ENCODE data around the gene NAGA.

GRCh38 chr22:42080287-42080686 lies 9.7 kb upstream of the NAGA start:
- TF ChIP-seq CTCF (IDR thresholded peaks at IDR 0.05; ENCODE audit: poor library complexity) (no peak), EZH2phosphoT487 (IDR thresholded peaks at IDR 0.05; ENCODE audit: low read depth, severe bottlenecking, unreplicated experiment) (no peak), EZH2 (IDR thresholded peaks at IDR 0.05; ENCODE audit: borderline replicate concordance) (no peak)
